PFSK-1 (cell line): ENCODE measurements around the gene RIPOR1.

Experiments
- FOXP2 ChIP-seq: optimal IDR thresholded peaks from 2 replicates; pipeline ENCODE3; 2011; ENCODE audit warnings: borderline replicate concordance, control low read depth, inconsistent platforms; ENCODE audit not compliant: insufficient read depth; ENCODE audit errors: extremely low read length, extremely low read depth
- POLR2AphosphoS5 ChIP-seq: IDR thresholded peaks from 2 replicates; pipeline ENCODE4 v1.6.1; 2012; ENCODE audit warnings: low read depth, mild to moderate bottlenecking, control low read depth, low read length, moderate library complexity
- SIN3A ChIP-seq: IDR thresholded peaks from 2 replicates; pipeline ENCODE4 v1.6.1; 2012; ENCODE audit warnings: mild to moderate bottlenecking, low read length, moderate library complexity, borderline replicate concordance; ENCODE audit not compliant: insufficient read depth
- TAF1 ChIP-seq: IDR thresholded peaks from 2 replicates; pipeline ENCODE4 v1.6.1; 2012; ENCODE audit warnings: low read length, control low read depth, borderline replicate concordance; ENCODE audit not compliant: insufficient read depth
- TF ChIP-seq, protein P1 (sequence below), 2 experiments: IDR thresholded peaks; 2 replicates each; pipeline versions ENCODE4 v1.6.1 to v1.8.0; 2011 to 2012; ENCODE audit warnings: low read depth in 2 of 2, low read length in 2 of 2, control low read depth in 1 of 2, inconsistent platforms in 1 of 2, mild to moderate bottlenecking in 1 of 2, moderate library complexity in 1 of 2; ENCODE audit not compliant: insufficient read depth in 1 of 2

The RIPOR1 gene

DNA sequence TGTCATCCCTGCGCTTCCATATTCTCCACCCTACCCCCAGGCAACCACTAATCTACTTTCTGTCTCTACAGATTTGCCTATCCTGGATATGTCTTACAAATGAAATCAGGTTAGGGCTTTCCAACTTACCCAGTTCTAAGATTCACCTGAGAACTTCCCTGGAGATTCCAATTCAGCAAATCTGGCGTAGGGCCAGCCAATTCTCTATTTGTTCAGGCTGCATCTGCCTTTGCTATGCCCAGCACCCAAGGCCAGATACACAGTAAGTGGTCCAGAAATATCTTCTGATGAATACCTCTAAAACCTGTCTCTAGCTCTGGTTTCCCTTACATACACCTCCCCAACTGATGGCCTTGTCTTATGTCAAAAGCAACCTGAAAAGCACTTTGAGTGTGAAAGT, 23.3 kb downstream of the RIPOR1 start:
- TF ChIP-seq TAF1 (no peak), FOXP2 (no peak)

DNA sequence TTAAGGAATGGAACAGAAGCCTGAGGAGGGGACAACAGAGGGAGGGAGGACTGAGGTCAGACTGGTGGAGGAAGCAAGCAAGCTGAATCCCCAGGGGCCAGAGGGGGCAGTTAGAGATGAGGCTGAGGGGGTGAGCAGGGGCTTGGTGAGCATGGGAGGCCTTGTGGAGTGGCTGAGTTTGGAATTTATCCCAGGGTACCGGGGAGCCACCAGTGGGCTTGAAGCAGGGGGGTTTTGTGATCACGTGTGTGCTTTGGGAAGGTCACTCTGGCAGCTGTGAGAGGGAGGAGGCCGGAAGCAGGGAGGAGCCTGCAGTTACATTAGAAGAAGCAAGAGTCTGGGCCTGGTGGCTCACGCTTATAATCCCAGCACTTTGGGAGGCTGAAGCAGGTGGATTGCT, 23.8 kb downstream of the RIPOR1 start:
- TF ChIP-seq, protein P1, sequence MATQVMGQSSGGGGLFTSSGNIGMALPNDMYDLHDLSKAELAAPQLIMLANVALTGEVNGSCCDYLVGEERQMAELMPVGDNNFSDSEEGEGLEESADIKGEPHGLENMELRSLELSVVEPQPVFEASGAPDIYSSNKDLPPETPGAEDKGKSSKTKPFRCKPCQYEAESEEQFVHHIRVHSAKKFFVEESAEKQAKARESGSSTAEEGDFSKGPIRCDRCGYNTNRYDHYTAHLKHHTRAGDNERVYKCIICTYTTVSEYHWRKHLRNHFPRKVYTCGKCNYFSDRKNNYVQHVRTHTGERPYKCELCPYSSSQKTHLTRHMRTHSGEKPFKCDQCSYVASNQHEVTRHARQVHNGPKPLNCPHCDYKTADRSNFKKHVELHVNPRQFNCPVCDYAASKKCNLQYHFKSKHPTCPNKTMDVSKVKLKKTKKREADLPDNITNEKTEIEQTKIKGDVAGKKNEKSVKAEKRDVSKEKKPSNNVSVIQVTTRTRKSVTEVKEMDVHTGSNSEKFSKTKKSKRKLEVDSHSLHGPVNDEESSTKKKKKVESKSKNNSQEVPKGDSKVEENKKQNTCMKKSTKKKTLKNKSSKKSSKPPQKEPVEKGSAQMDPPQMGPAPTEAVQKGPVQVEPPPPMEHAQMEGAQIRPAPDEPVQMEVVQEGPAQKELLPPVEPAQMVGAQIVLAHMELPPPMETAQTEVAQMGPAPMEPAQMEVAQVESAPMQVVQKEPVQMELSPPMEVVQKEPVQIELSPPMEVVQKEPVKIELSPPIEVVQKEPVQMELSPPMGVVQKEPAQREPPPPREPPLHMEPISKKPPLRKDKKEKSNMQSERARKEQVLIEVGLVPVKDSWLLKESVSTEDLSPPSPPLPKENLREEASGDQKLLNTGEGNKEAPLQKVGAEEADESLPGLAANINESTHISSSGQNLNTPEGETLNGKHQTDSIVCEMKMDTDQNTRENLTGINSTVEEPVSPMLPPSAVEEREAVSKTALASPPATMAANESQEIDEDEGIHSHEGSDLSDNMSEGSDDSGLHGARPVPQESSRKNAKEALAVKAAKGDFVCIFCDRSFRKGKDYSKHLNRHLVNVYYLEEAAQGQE (IDR thresholded peaks at IDR 0.05; ENCODE audit: insufficient read depth in 1 of 2, low read depth in 2 of 2, low read length in 2 of 2) = no peak
- TF ChIP-seq POLR2AphosphoS5 = no peak
- TF ChIP-seq TAF1 = no peak
- TF ChIP-seq FOXP2 = no peak
- no peak for TF ChIP-seq SIN3A

DNA sequence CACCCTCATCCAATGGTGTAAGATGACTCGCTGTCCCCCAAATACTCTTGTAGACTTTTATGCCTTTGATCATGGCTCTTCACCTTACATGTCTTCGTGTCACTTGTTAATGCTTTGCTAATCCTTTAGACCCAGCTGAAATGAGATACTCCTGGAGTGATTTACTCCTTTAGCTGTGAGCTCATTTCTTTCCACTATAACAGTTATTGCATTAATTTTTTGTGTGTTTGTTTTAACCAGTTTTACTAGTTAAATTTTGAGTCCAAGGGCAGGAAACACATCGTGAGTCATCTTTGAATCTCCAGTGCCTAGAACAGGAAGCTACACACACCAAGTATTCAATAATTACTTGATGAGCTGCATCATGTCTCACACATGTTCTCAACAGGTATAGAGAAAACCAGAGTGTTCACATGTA, 27.2 kb downstream of the RIPOR1 start:
- TF ChIP-seq SIN3A = no peak

DNA sequence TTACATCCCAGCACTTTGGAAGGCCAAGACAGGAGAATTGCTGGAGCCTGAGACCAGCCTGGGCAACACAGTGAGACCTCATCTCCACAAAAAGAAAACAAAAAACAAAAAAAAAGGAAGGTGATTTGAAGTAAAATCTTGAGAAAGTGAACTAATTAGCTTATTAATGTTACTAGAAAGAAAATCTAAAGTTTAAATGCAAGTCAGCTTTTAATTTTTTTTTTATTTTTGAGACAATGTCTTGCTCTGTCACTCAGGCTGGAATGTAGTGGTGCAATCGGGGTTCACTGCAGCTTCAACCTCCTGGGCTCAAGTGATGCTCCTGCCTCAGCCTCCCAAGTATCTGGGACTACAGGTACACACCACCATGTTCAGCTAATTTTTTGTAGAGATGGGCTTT, 30.2 kb downstream of the RIPOR1 start:
- TF ChIP-seq, protein P1 (IDR thresholded peaks at IDR 0.05; ENCODE audit: insufficient read depth in 1 of 2, low read depth in 2 of 2, low read length in 2 of 2) = no peak
- TF ChIP-seq FOXP2 (no peak), POLR2AphosphoS5 (no peak), SIN3A (no peak), TAF1 (no peak)

DNA sequence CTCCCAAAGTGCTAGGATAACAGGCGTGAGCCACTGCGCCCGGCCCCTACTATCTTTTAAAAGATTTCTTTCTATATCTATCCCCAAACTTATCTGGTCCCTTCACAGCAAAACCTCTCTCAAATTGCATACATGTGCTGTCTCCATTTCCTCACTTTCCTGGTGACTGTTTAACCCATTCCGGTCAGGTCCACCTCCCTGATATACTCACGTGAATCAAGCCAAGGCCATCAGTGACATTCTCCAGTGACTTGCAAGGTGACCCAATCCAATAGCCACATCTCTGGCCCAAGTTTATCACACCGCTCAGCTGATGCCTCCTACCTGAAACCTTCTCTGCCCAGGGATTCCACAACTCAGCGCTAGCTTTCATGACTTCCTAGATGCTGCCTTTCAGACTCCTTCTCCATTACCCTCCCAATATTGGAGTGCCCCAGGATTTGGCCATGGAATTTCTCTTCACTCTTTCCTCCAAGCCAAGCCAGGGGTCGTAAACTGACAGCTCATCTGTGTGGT, 32.3 kb downstream of the RIPOR1 start:
- TF ChIP-seq SIN3A (no peak), TAF1 (no peak), POLR2AphosphoS5 (no peak), FOXP2 (no peak)
- TF ChIP-seq, protein P1 (IDR thresholded peaks at IDR 0.05; ENCODE audit: insufficient read depth in 1 of 2, low read depth in 2 of 2, low read length in 2 of 2) = no peak

DNA sequence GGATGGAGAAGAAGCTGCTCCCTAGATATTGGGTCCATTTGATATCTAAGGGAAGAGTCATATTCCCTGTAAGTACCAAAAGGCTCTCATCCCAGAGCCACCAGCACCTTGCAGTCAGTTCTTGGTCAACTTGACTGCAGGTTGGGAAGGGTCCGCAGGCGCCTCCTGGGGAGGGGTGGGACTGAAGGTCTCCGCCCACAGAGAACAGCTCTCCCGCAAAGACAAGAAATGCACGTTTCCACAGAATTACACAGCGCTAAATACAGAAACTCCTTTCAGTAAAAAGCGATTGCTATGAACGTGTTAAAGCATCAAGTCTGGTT, 32.8 kb downstream of the RIPOR1 start:
- TF ChIP-seq SIN3A = no peak
- TF ChIP-seq, protein P1 (IDR thresholded peaks at IDR 0.05; ENCODE audit: insufficient read depth in 1 of 2, low read depth in 2 of 2, low read length in 2 of 2) = 0 out of 4 replicates have a peak, but pooled peaks of 1 of the 2 experiments have one; percentile 19
